KOPT-K1 (cell line): Measurements from ENCODE around the gene KDM8.

Experiments used
- H3K27ac ChIP-seq: fragments of 200-600 bp; sonication (generic); 2 replicates; pipeline ENCODE4 v1.5.1; 2016; ENCODE audit warnings: antibody characterized with exemption, mild to moderate bottlenecking, low read depth, low read length; ENCODE audit not compliant: poor library complexity, severe bottlenecking
- H3K36me3 ChIP-seq: fragments of 200-600 bp; sonication (generic); 2 replicates; pipeline ENCODE4 v1.5.1; 2017; ENCODE audit warnings: antibody characterized with exemption, mild to moderate bottlenecking, low read length, moderate library complexity; ENCODE audit not compliant: insufficient read depth
- H3K9me3 ChIP-seq: fragments of 200-600 bp; sonication (generic); 2 replicates; pipeline ENCODE4 v1.5.1; 2017; ENCODE audit warnings: antibody characterized with exemption, low read length, mild to moderate bottlenecking; ENCODE audit not compliant: insufficient read depth, poor library complexity, severe bottlenecking

The KDM8 gene

DNA sequence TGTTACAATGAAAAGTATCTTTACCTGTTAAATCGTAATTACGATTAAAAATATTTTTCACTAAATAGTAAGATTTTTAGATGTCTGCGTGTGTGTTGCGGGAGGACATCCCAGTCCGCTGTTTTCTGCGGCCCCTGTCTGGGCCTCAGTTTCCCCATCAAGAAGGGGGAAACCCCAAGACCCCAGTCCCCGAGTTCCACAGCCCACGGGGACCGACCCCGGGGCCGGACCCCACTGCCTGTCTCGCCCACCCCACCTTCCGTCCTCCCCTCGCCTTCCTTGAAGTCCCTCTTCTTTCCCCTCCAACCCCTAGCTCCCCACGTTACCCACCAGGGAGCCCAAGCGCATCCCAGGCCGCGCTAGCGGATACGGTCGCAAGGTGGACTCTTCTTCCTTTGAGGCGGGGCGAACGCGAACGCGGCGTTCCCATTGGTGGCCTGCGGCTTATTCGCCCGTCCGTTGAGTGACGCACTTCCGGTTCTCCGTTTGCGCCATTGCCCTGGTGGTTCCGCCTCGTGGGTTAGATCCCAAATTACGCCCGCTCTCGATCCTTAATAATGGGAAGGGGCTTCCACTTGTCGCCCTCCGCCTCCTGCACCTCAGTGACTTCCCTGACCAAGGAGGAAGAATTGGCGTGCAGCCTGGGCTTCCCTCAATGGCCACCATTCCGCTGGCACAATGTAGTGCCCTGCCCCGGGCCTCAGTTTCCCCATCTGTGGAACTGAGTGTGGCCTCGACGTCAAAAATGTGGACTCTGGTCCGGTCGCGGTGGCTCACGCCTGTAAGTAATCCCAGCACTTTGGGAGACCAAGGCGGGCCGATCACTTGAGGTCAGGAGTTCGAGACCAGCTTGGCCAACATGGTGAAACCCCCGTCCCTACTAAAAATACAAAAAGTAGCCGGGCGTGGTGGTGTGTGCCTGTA lies 65.3 kb downstream of the KDM8 start, which contains the start of gene NSMCE1:
Gene NSMCE1, minus strand, starts transcription at position 397 of the 924 bp plus-strand sequence. CDS start 11,202 bp downstream, outside the sequence.
- peak within 1 kb of the TSS; percentile 75 for H3K27ac ChIP-seq
- H3K36me3 ChIP-seq: no peaks in the 10 kb centered on the region

DNA sequence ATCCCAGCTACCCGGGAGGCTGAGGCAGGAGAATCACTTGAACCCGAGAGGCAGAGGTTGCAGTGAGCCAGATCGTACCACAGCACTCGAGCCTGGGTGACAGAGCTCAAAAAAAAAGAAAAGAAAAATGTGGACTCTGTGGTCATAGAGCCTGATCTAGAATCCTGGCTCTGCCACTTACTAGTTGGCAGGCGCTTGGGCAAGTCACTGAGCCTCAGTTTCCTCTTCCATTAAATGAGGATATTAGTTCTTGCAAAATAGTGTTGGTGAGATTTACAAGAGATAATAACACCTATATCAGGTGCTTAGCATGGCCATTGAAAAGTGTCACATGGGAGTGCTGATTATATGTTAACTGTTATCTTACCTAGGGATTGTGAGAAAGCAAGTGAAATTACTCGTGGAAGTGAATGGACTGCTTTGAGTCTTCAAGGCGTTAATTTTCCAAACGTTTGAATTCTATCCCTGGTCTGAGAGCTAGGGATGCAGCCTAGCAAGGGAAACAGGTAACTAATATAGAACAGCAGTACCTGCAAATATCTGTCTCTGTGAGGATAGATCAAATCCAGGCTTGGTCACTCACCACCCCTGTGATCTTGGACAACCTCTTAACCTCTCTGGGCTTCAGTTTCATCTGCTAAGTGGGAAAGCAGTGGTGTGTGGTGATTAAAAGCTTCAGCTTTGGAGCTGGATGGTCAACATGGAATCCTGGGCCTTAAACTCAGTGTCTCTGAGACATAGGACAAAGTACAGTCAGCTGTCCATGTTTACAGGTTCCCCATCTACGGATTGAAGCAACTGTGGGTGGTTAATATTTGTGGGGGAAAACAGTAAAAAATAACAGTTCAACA lies 66.2 kb downstream of the KDM8 start:
- H3K9me3 ChIP-seq: no peaks in the 10 kb centered on the region
- peak overlapping the region; percentile 75 for H3K27ac ChIP-seq
- no peaks in the 10 kb centered on the region for H3K36me3 ChIP-seq

More for the DNA sequence above, 65.3 kb downstream of the KDM8 start, which contains the start of gene NSMCE1:
- no peaks in the 10 kb centered on the region for H3K9me3 ChIP-seq

DNA sequence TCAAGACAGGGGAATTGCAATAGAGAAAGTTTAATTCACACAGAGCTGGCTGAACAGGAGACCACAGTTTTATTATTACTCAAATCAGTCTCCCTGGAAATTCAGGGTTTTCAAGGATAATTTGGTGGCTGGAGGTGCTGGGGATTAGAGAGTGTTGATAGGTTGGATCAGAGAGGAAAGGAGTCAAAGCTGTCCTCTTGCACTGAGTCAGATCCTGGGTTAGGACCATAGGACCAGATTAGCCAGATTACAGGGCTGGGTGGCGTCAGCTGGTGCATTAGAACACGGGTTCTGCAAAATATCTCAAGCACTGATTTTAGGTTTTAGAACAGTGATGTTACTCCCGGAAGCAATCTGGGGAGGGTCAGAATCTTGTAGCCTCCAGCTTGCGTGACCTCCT lies 67.0 kb downstream of the KDM8 start:
- H3K27ac ChIP-seq: no peak overlapping the region
- H3K36me3 ChIP-seq: no peaks in the 10 kb centered on the region
- no peaks in the 10 kb centered on the region for H3K9me3 ChIP-seq
